T-helper 1 cell (primary cell): Measurements from ENCODE around the gene FAHD1.

Source experiments
- DNase-seq, 5 donors: peaks; one replicate each; pipeline ENCODE4 v3.0.0-alpha.2; 2012 to 2020
- total RNA-seq, 4 donors: gene quantifications; one replicate each; lab custom pipeline; 2026; lab: John Stamatoyannopoulos, UW

The FAHD1 gene
- 3.7 to 9.2 (median 5.5) reads per million in 4 donors for total RNA-seq

DNA sequence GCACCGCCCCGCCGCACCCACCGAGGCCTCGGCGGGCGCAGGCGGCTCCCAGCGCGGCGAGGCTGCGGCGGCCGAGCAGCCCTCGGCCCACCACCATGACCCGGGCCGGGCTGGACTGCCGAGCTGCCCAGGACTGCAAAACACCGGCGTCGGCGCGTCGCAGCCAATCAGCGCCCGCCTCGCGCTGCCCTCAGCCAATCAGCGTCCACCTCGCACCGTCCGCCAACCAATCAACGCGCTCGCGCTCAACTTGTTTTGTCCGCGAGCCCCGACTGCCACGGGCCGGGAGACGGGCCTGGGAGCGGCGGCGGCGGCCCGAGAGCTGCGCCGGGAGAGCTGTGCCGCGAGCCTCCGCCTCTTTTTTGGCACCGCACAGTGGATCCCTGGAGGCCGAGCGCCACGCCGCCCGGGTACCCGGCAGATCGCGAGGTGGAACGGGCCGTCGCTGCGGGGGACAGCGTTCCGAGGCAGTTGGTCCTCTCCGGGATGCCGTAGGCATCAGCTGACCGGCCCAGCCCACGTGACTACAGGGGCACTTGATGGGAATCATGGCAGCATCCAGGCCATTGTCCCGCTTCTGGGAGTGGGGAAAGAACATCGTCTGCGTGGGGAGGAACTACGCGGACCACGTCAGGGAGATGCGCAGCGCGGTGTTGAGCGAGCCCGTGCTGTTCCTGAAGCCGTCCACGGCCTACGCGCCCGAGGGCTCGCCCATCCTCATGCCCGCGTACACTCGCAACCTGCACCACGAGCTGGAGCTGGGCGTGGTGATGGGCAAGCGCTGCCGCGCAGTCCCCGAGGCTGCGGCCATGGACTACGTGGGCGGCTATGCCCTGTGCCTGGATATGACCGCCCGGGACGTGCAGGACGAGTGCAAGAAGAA is at the start of gene FAHD1, which contains the start of gene HAGH:
Gene FAHD1 (plus strand): TSS at position 516 of the 883 bp plus-strand sequence. CDS start 33 bp downstream, at position 549.
Gene HAGH (minus strand): TSS at position 135 of the 883 bp plus-strand sequence. CDS start 38 bp downstream, at position 97.
- peak; percentile 80 to 93 (median 85) for DNase-seq

DNA sequence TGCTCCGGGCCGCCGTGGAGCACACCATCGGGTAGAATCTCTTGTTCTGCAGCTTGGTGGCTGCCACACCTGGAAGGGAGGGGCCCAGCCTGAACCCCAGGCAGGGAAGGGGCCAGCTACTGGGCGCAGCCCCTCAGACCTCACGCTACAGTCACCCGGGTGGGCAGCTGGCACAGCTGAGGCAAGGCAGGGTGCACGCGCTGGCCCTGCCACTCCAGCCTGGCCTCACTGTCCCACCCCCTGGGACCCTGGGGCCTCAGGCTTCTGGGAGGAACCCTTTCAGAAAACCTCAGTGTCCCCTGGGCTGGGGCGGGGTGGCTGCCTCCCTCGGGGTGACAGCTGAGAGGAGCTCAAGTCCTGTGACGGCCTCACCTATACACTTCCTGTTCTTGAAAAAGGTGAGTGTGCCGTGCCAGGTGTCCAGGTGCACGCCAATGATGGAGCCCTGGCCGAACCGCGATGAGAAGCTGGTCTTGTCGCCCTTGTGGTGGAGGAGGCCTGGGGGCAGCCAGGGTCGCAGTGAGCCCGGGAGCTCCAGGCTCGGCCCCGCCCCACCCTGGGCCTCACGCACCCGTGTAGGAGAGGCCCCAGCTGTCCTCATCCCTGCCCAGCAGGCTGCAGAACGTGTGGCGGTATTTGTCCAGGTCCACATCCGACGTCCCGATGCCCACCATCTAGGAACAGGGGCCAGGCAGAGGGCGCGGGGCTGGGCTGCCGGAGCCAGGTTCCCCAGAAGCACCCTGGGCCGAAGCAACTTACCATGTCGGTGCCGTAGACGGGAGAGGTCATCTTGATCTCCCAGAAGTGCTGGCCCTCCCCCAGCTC is 49.4 kb upstream of the FAHD1 start:
- peak in 1 of 5 donors; percentile 10 for DNase-seq

DNA sequence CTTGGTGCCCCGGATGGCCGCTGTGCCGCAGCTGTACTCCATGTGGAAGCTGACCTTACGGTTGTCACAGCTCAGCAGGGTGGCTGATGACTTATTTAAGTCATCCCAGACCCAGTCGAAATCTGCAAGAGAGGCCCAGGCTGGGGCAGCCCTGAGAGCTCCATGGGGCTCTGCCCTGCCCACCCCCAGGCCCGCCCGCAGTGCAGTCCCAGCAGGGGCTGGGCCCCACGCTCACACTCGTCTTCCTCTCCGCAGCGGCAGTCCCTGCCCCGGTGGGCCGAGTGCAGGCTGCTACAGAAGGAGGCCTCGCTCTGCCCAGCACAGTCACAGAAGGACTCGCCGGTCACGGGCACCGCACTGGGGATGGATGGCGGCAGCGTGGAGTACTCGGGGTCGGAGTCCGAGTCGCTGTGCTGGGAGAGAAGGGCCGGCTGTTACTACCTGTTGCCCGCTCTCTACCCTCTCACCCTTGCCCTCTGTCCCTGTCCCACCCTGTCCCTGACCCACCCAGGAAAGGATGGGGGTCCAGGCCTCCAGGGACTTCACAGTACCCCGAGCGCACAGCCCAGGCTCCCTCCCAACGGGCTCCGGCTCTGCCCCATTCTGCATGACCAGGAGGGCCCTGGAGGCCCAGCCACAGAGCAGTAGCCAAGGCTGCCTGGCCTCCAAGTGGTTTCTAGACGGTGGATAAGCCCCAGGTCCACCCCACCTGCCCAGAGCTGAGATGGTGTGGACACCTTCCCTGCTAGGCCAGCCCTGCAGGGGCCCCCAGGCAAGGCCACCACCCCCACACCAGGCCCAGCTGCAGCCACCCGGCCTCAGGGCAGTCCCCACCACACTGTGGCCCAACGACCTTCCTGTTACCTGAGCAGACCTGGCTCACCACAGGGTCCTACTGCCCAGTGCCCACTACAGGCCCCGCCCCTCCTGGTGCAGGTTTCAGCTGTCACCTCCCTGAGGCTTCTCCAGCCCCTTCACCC is 48.5 kb upstream of the FAHD1 start:
- DNase-seq: peak in 2 of 5 donors; percentile 2 to 10

DNA sequence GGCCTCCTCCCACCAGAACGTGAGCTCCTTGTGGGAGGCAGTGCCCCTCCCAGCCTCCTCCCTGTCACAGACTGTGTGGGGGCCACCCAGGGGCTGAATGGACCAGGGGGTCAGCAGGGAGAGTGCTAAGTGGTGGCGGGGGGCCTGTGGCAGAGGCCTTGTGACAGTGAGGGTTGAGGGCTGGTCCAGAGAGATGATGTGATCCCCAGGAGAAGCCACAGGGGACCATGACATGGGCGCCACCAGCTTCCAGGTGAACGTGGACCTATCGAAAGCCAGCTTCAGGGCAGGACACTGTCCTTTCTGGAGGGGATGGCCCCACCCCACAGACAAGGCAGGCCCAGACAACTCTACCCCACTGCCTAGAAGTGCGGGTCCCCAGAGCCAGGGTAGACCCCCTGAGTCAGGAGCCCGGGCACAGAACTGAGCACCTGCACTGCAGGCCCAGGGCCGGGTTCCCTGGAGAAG is 47.7 kb upstream of the FAHD1 start:
- DNase-seq: peak in 2 of 5 donors; percentile 5

- peak in 2 of 5 donors; percentile 2 to 12 for DNase-seq
Observed at GRCh38 chr16:1779741-1780676, 47.0 kb upstream of the FAHD1 start.

DNA sequence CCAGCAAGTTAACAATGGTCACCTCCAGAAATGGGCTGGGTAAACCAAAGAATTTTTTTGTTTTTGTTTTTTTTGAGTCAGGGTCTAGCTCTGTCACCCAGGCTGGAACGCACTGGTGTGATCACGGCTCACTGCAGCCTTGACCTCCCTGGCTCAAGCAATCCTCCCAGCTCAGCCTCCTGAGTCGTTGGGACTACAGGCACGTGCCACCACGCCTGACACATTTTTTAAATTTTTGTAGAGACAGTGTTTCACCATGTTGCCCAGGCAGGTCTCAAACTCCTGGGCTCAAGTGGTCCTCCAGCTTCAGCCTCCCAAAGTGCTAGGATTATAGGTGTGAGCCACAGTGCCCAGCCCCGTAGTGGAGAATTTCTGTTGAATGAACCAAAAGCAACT is 46.3 kb upstream of the FAHD1 start:
- no peak for DNase-seq

- peak in 1 of 5 donors; percentile 9 for DNase-seq
Observed at GRCh38 chr16:1781254-1781653, 45.8 kb upstream of the FAHD1 start.

GRCh38 chr16:1781758-1782407 is 45.1 kb upstream of the FAHD1 start:
- DNase-seq: peak in 4 of 5 donors; percentile 21 to 34 (median 24)

DNA sequence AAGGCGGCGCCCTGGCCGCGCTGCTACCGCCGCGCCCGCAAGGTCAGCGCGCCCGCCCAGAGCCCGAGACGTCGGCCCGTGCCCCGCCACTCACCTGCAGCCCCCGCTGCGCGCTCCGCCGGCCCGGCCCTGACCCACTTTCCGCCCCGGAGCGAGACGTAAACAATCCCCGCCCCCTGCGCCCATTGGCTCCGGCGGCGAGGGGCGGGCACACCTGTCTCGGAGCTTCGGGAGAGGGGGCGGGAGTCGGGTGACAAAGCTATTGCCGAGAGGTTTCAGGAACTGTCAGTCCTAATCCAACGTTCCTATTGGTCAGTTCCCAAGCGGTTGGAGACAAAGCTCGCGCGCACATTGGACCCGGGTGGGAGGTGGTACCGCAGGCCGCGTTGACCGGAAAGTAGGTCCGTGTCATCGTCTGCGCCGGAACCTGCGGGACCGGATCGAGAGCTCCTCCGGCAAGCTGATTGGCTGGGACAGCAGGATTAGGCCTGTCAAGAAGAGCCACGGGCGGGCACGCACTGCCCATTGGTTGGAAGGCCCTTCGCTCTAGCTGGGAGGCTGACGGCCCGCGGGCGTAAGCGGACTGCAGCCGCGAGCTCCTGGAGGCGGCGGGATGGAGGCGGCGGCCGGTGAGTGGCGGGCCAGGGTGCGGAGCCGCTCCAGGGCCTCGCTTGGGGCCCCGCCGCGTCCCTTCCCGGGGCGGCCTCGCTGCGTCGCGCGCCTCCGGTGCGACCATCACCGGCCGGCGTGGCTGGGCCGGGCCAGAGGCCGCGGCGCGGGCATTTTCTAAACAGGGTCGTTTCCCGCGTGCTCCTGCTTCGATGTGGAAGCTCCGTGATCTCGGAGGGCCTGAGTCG is 44.4 kb upstream of the FAHD1 start, which contains the start of the genes NUBP2 and SPSB3:
Gene NUBP2 (plus strand): TSS at position 553 of the 857 bp plus-strand sequence. CDS start 61 bp downstream, at position 614.
Gene SPSB3 (minus strand): TSS at position 164 of the 857 bp plus-strand sequence. CDS start 1,088 bp downstream, outside the sequence.
- DNase-seq: peak; percentile 97 to 100 (median 98)

DNA sequence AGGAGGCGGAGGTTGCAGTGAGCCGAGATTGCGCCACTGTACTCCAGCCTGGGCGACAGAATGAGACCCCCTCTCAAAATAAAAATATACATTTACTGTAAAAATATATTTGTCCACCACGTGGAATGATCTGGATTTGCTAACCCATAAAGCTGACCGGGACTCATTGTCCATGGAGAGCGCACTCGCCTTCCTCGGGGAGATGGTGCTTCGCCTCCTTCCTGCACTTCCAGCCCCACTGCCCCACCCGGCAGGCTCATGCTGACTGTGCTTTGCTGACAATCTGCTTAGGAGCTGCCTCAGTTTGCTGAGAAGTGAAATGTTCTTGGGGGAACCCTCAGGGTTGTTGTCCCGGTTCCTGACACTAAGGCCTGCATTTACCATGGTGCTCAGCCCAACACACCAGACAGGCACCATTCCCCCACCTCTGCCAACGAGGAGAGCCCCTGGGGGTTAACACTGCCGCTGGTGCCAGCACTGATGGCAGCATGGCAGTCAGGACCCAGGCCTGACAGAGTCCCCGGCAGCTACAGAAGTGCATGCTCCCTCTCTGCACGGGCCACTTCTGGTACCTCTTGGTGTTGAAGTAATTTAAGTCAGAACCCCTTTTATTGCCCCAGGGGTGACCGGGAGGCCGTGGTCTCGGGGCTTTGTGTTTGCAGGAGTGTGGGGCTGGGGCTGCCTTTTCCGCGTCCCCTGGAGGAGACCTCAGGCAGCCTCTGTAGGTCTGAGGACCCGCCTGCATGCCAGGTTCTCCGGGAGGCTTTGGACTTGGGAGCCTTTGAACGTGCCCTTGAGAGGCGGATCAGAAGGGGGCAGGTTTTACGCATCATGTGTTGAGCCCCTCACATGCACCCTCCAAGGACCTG is 41.8 kb upstream of the FAHD1 start:
- DNase-seq: no peak

- no peak for DNase-seq
Observed at GRCh38 chr16:1785846-1786170, 41.2 kb upstream of the FAHD1 start.

DNA sequence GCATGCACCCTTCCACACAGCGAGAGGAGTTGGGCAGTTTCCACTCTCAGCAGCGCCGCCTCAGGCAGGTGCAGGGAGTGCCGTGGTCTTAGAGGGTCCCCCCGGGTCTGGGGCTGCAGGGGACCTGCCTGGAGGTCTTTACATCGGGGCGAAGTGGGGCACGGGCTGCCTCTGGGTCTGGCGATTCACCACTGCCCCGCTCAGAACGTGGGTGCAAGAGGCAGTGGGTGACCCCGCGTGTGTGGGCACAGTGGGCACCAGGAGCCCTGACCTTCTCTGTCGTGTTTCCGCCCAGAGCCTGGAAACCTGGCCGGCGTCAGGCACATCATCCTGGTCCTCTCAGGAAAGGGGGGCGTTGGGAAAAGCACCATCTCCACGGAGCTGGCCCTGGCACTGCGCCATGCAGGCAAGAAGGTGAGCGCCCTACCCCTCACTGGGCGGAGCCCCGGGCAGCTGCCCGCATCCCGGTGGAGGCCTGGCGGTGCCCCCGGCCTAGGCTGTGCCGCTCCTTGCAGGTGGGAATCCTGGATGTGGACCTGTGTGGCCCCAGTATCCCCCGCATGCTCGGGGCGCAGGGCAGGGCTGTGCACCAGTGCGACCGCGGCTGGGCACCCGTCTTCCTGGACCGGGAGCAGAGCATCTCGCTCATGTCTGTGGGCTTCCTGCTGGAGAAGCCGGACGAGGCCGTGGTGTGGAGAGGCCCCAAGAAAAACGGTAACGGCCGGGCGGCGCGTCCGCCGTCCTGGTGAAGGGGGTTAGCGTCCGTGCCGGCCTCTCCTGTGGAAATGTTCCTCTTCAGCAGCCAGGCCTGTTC is 40.6 kb upstream of the FAHD1 start:
- peak in 2 of 5 donors; percentile 1 to 6 for DNase-seq

DNA sequence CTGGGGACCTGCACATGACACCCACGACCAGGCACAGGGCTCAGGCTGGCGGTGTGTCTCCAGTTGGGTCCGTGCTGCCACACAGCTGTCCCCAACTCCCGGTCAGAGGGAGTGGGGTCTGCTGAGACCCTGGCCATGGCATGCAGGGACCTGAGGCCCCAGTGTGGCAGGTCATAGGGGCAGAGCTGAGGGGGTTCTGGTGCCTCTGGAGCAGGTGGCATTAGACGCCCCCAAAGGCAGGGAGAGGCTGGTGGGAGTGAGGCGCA is 40.0 kb upstream of the FAHD1 start:
- no peak for DNase-seq

- DNase-seq: no peak
Observed at GRCh38 chr16:1787322-1788094, 39.5 kb upstream of the FAHD1 start.

DNA sequence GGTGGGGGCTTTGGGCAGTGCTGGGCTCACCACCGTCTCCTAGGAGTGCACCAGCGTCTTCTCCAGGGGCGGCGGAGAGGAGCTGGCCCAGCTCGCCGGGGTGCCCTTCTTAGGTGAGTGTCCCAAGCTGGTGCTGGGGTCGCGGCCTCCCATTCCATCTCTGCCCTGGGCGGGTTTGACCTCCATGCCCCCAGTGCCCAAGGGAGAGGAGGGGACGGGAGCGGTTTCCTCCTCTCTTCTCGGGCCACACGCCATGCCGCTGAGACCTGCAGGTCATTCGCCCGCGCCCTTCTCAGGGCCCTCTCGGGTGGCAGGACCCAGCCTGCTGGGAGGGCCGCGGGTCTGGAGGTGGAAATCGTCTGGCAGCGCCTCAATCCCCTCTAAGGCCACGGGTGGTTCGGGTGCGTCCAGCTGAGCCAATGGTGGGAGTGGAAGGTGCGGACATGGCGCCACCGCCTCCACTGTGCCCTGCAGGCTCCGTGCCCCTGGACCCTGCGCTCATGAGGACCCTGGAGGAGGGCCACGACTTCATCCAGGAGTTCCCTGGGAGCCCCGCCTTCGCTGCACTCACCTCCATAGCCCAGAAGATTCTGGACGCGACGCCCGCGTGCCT is 38.8 kb upstream of the FAHD1 start:
- peak in 2 of 5 donors; percentile 4 to 6 for DNase-seq

DNA sequence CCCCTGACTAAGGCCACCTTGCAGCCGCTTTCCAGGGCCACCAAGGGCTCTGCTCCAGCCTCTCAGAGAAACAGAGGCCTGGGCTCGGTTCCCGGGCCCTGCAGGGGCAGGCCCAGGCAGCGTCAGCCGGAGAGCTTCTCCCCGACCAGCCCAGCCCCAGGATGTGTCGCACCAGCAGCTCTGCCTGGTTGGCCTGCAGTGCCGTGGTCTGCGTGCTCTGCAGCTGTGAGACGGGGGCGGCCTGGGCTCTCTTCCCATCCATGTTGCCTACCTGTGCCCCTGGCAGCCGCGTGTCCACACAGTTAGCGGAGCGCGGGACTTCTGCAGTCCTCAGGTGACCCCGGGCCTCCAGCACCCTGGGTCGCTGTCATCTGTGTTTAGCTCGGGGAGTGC is 38.3 kb upstream of the FAHD1 start:
- peak in 1 of 5 donors; percentile 1 for DNase-seq
